Middle frontal gyrus (tissue), 1 donor: ENCODE data around the gene ANKRD24.
"Not testable (repeated sequence)": the region's sequence is repeated elsewhere in the genome, so short reads cannot be mapped to it uniquely, and the experiment has no call there.

Source experiments
- DNase-seq: peaks from one replicate; pipeline ENCODE4 v3.0.0-alpha.2; 2015; ENCODE audit warnings: low spot score; ENCODE audit errors: extremely low spot score

The ANKRD24 gene

DNA sequence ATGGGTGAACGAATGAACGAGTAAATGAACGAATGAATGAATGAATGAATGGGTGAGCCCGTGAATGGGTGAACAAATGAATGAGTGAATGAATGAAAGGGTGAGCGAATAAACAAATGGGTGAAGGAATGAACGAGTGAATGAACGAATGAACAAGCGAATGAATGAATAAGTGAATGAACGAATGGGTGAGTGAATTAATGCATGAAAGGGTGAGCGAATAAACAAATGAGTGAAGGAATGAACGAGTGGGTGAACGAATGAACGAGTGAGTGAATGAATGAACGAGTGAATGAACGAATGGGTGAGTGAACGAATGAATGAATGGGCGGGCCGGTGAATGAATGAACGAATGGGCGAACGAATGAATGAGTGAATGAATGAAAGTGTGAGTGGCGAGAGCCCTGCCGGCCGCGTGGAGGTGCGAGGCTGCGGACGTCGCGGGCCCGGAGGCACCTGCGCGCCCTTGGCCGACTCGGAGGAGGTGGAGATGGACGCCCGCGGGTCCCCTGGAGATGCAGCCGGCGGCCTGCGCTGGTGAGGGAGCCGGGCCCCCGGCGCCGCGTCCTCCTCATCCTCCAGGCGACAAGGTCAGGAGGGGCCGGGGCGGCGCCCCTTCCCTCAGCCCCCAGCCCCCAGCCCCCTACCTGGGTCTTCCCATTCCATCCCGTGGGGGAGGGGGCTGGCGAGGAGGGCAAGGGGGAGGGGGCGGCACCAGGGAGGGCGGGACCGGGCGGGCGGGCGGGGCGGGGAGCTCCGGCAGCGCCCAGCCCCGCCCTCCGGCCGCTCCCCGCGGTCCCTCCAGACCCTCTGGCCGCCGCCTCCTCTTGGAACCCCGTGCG, 15.4 kb downstream of the ANKRD24 start:
- DNase-seq, result no peak

DNA sequence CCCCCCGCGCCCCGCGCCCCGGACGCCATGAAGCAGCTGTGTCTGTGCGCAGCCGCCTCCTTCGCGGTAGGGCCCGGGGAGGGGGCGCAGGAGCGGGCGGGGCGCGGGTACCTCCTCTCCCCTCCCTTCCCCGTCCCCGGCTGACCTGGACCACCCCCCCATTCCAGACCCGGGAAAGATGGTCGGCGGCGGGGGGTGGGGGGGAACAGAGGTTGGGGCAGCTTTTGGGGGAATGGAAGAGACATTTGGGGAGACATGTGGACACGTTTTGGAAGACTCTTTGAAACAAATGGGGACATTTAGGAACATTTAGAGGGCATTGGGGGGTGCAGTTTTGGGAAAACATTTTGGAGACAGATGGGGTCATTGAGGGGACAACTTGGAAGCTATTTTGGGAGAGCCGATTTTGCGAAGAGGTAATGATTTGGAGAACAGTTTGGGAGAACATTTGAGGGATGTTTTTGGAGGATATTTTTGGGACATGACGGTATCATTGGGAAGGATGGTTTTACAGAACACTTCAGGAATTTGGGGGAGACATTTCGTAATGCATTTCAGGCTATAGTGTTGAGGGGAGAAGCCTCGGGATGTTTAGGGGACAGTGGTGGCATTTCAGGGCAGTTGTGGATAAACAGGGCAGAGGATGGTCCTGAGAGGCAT, 16.1 kb downstream of the ANKRD24 start:
- no peak for DNase-seq

GRCh38 chr19:4199699-4200293, 17.3 kb downstream of the ANKRD24 start:
- no peak for DNase-seq

GRCh38 chr19:4200940-4201542, 18.6 kb downstream of the ANKRD24 start:
- no peak for DNase-seq

DNA sequence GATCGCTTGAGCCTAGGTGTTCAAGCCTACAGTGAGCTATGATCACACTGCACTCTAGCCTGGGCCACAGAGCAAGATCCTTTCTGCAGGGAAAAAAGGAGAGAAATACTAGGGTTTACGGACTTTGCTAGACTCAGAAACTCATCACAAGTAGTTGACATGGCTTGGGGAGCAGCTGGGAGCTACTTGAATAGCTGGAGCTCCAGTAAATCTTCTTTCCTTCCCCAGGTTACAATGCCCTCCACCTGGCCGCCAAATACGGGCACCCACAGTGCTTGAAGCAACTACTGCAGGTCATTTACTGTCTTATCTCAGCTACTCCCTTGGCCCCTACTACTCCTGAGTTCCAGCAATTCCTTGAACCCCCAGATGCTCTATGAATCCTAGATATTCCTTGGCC, 19.3 kb downstream of the ANKRD24 start:
- no peak for DNase-seq

DNA sequence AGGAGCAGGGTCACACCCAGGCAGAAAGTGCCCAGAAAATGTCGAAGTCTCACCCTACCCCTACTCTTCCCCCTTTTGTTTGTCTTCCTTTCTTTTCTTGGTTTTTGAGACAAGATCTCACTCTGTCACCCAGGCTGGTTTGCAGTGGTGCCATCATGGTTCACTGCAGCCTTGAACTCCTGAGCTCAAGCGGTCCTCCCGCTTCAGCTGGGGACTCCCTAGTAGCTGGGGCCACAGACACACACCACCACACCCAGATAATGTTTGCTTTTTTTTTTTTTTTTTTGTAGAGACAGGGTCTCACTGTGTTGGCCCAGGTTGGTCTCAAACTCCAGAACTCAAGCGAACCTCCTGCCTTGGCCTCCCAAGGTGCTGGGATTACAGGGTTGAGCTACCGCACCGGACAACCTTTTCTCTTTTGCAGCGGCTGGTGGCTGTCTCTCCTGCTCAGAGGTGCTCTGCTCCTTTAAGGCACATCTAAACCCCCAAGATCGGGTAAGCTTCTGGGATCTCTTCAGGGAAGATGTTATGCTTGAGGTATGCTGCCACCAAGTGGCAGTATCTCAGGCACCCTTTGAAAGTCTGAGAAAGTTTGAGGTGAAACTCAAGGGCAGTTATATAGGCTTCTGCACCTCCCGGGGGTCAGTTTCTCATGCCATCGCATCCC, 24.5 kb downstream of the ANKRD24 start:
- no peak for DNase-seq

DNA sequence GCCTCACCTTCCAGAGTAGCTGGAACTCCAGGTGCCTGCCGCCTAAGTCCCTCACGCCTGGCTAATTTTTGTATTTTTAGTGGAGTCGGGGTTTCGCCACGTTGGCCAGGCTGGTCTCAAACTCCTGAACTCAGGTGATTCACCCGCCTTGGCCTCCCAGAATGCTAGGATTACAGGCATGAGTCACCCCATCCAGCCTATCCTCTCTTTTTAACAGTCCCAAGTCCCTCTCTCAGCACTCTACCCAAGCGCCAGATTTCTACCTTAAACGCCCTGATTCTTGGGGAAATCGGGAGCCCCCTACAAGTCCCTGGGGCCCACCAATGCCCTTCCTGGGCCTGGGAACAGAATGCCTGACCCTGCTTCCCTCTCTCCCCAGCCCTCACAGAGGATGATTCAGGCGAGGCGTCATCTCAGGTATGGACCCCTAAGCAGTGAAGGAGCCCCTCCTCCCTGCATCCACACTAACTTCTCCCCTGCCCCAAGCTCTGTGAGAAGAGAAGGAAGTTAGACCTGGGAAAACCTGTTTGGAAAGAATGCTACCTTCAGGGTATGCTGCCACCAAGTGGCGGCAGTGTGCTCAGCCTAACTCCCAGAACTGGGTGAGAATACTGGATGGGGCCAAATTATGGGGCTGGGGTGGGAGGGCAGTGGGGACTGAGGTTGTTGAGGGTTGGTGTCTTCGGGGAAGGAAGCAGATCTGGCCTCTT, 26.1 kb downstream of the ANKRD24 start:
- DNase-seq, result no peak

DNA sequence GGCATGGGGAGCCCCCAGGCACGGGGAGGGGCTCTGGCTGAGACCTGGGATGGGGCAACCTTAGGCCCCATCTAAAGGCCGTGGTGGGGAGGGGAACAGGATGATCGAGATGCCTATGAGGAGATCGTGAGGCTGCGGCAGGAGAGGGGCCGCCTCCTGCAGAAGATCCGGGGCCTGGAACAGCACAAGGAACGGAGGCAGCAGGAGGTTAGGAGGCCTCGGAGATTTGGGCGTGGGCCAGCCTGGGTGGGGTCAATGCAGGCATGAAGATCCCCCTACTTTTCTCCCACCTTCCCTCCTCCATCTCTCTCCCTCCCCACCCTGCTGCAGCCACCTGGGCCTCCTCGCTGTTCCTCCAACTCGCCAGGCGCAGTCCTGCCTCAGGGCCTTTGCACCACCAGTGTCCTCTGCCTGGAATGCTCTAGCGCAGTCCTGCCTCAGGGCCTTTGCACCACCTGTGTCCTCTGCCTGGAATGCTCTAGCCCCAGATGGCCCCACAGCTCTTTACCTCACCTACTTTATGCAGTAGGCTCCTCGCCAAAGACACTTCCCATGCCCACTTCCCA, 27.8 kb downstream of the ANKRD24 start:
- DNase-seq, result no peak

GRCh38 chr19:4213116-4213515, 30.6 kb downstream of the ANKRD24 start:
- DNase-seq, result no peak

- no peak for DNase-seq
Observed at GRCh38 chr19:4215807-4216206, 33.3 kb downstream of the ANKRD24 start.

DNA sequence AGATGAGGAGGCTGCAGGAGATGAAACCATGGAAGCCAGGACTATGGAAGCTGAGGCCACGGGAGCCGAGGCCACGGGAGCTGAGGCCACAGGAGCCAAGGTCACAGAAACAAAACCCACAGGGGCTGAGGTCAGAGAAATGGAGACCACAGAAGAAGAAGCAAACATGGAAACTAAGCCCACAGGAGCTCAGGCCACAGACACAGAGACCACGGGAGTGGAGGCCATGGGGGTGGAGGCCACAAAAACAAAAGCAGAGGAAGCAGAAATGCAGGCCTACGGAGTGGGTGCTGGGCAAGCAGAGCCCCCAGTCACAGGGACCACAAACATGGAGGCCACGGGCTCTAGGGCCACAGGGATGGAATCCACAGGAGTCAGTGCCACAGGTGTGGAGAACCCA, 34.4 kb downstream of the ANKRD24 start:
- DNase-seq, result no peak

GRCh38 chr19:4217429-4218264, 35.2 kb downstream of the ANKRD24 start:
- no peak for DNase-seq

DNA sequence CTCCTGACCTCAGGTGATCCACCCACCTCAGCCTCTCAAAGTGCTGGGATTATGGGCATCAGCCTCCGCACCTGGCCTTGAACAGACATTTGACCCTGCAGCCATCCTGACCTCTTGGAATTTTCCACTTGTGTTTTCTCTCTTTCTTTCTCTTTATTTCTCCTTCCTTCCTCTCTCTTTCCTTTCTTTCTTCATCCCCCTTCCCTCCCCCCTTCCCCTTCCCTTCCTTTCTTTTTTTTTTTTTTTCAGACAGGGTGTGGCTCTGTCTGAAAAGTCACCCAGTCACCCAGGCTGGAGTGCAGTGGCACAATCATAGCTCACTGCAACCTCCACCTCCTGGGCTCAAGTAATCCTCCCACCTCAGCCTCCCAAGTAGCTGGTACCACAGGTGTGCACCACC, 36.0 kb downstream of the ANKRD24 start:
- DNase-seq, result not testable (repeated sequence)

DNA sequence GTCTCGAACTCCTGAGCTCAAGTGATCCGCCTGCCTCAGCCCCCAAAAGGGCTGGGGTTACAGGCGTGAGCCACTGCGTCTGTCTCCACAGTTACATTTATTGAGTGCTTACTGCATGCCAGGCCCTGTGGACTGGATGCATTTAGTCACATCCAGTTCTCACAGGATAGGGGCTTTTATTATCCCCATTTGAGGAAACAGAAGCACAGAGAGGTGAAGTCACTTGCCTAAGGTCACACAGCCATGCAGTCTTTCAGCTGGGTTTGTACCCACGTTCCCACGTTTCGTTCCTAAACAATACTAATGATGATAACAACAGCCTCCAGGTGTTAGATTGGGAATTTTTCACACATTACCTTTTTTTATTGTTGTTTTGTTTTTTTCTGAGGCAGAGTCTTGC, 37.7 kb downstream of the ANKRD24 start:
- DNase-seq, result no peak

- no peak for DNase-seq
Observed at GRCh38 chr19:4224470-4224869, 42.0 kb downstream of the ANKRD24 start.

GRCh38 chr19:4225885-4226284, 43.4 kb downstream of the ANKRD24 start:
- DNase-seq, result no peak

DNA sequence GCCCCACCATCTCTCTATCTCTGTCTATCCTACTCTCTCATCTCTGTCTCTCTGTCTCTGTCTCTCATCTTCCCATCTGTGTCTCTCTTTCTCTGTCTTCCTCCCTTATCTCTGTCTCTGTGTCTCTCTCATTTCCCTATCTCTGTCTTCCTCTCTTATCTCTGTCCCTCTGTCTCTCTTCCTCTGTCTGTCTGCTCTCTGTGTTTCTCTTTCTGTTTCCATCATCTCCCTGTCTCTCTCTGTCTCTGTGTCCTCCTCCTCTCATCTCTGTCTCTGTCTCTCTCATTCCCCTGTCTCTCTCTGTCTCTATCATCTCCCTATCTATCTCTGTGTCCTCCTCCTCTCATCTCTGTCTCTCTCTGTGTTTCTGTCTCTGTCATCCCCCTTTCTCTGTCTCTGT, 45.3 kb downstream of the ANKRD24 start:
- DNase-seq, result no peak

- no peak for DNase-seq
Observed at GRCh38 chr19:4228765-4229178, 46.3 kb downstream of the ANKRD24 start.

- no peak for DNase-seq
Observed at GRCh38 chr19:4229179-4229931, 46.9 kb downstream of the ANKRD24 start, which contains the start of gene EBI3. EBI3 (plus strand) TSS chr19:4229523; CDS start chr19:4229551, 28 bp downstream.
